ENCODE data around the gene HPSE2.

HPSE2 gene

DNA sequence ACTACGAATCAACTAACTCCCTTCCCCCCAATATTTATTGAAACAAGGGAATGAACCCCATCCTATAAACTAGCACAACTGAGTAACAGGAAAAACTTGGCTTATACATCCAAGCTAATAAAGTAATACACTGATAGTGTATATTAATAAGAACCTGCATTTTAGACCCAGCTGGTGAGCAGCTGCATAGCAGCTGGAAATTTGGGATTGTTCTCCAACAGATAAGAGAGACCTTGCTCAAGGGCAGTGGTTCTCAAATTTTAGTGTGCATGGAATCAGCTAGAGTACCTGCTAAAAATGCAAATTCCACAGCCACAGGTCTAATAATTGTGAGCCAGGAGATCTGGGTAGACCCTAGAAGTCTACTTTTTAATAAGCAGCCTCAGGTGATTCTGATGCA lies 404.3 kb downstream of the HPSE2 start:
- no peak for TF ChIP-seq GATA2 (IDR thresholded peaks at IDR 0.05; ENCODE audit: low read depth, low read length)
- TF ChIP-seq GATA3 (IDR thresholded peaks at IDR 0.05; ENCODE audit: low read depth, low read length), result no peak

DNA sequence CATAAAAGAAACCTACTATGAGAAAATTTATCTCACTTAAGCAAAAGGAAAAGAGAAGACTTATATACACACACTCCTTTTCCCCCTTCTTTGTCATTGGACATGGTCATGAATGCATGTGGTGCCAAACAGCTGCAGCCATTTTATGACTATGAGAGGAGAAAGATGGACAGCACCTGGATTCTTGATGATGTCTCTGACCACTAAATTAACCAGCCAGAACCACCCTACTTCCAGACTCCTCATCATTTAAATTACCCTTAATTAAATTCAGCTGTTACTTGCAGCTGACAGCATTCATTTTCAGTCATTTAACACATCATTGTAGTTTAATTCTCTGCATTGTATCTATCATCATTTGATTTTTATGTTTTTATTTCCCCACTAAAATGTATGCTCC lies 409.9 kb downstream of the HPSE2 start:
- TF ChIP-seq GATA2 (IDR thresholded peaks at IDR 0.05; ENCODE audit: low read depth, low read length) (no peak), GATA3 (IDR thresholded peaks at IDR 0.05; ENCODE audit: low read depth, low read length) (no peak)

DNA sequence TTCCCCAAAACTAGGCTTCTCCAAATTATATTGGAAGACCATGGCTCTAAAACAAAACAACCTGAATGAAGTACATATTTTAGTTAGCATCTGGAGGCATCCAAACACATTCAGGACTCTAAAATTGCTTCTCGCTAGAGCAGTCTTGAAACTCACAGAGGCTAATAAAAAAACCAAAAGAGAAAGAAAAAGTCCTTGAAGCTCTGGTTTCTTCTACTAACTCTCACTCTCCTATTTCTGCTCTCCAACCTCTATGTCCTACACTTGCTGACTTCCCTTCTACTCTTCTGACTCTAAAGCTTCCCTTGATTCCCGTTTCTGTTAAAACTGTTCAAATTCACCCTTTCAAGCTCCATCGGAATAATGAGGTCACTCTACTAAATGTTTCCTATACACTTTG lies 418.3 kb downstream of the HPSE2 start:
- TF ChIP-seq GATA2 (IDR thresholded peaks at IDR 0.05; ENCODE audit: low read depth, low read length), result no peak
- TF ChIP-seq GATA3 (IDR thresholded peaks at IDR 0.05; ENCODE audit: low read depth, low read length), result no peak

DNA sequence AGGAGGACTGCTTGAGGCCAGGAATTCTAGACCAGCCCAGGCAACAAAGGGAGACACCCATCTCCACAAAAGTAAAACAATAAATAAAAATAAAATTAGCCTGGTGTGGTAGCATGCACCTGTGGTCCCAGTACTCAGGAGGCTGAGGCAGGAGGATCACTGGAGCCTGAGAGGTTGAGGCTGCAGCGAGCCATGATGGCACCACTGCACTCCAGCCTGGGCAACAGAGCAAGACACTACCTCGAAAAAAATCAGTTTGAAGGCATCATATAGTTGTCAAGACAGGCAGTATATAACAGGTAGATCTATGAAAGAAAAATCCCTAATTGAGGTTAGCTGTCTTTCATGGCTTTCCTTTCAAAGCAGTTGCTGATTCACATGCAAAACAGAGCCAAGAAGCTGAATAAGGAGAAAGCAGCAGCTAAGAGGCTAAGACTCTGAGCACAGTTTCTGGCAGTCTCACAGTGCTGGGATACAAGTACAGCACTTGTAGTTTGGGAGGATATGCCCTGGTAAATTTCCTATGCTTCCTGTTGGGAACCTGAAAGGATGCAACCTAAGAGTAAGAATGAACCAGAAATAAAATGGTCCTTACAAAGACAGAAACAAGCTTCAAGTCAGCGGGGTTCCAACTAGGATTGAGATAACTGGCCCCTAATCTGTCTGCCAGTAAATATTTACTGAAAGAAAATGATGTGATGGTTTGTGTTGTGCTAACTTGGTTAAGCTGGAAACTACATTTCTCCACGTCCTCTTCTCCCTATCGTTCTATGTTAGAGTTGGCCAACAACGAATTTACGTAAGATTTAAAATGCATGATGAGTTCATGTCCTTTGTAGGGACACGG lies 420.4 kb downstream of the HPSE2 start:
- no peak for TF ChIP-seq GATA3 (IDR thresholded peaks at IDR 0.05; ENCODE audit: low read depth, low read length)
- no peak for TF ChIP-seq GATA2 (IDR thresholded peaks at IDR 0.05; ENCODE audit: low read depth, low read length)

DNA sequence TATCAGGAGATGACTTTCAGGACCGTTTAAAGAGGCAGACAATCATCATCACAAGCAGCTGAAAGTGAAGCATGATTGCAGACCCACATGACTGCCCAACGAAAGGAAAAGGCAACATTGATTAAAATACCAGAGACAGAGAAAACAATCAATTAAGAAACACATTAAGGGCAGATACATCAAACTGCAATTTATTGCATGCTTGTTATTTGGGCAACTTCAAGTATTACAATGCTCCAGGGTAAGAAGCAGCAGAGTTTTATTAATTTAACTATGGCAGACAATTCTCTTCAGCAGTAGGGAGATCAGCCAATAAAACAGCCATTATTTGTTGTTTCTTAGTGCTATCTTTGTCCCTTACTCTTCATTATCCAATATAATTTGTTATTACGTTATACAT lies 421.2 kb downstream of the HPSE2 start:
- TF ChIP-seq GATA3 (IDR thresholded peaks at IDR 0.05; ENCODE audit: low read depth, low read length) (no peak), GATA2 (IDR thresholded peaks at IDR 0.05; ENCODE audit: low read depth, low read length) (no peak)

DNA sequence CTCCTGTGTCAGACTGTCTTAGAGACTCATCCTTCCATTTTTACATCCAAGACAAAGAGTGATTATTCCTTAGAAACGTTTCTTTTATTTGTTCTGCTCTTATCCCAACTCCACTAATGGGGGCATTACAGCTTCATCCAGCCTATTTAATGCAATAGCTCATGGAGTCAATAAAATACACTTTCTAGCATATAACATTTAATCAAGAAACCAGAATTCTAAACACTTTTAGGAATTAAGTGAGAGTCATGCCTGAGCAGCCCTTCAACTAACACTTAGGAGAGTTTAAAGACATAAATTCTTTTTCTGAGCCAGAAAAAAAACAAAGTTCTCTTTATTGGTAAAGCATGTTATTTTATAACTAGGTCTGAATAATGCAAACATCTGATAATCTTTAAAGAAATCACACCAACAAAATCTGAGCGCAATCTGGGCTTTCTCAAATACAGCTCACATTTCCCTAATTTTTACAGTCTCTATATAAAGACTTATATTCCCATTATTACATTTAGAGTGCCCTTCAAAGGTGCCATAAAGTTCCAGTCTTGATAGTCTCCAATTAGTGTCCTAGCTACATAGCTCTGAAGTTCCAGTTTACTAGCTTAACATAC lies 427.3 kb downstream of the HPSE2 start:
- TF ChIP-seq GATA3 (IDR thresholded peaks at IDR 0.05; ENCODE audit: low read depth, low read length) (no peak), GATA2 (IDR thresholded peaks at IDR 0.05; ENCODE audit: low read depth, low read length) (no peak)

DNA sequence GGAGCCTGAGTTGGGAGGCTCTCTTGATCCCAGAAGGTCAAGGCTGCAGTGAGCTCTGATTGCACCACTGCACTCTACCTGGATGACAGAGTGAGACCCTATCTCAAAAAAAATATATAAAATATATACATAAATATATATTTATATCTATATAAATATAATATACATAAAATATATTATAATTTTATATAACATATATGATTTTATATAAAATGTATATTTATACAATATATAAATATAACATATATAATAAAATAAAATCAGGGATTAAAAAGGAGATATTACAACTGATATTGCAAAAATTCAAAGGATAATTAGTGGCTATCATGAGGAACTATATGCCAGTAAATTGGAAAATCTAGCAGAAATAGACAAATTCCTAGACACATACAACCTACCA lies 435.4 kb downstream of the HPSE2 start:
- no peak for TF ChIP-seq GATA2 (IDR thresholded peaks at IDR 0.05; ENCODE audit: low read depth, low read length)
- no peak for TF ChIP-seq GATA3 (IDR thresholded peaks at IDR 0.05; ENCODE audit: low read depth, low read length)

DNA sequence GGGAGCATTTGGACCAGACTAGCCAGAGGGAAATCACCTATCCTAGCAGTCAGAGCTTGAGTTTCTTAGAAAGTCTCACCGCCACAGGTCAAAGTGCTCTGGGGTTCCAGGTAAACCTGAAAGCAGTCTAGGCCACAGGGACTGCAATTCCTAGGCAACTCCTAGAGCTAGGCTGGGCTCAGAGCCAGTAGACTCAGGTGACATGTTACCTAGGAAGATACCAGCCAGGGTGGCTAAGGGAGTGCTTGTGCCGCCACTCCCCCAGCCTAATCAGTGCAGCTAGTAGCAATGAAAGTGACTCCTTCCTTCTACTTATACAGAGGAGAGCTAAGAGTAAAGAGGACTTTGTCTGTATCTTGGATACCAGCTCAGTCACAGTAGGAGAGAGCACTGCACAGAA lies 440.2 kb downstream of the HPSE2 start:
- no peak for TF ChIP-seq GATA2 (IDR thresholded peaks at IDR 0.05; ENCODE audit: low read depth, low read length)
- TF ChIP-seq GATA3 (IDR thresholded peaks at IDR 0.05; ENCODE audit: low read depth, low read length), result no peak

DNA sequence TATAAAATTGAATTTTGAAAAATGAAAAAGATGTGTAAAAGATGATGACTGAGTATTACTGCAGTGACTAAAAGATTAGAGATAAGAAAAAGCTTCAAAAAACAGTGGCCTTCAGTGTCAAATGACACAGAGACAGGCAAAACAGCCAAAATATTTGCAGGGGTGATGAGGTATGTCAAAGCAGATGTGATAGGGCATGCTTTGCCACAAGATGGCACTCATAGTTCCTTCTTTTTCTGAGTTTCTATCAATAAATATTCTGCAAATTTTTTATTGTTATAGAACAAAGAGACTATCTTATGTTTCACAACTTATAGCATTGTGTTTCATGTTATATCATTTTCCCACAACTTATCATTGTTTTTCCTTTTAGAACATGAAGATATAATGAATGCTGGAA lies 444.8 kb downstream of the HPSE2 start:
- no peak for TF ChIP-seq GATA2 (IDR thresholded peaks at IDR 0.05; ENCODE audit: low read depth, low read length)

DNA sequence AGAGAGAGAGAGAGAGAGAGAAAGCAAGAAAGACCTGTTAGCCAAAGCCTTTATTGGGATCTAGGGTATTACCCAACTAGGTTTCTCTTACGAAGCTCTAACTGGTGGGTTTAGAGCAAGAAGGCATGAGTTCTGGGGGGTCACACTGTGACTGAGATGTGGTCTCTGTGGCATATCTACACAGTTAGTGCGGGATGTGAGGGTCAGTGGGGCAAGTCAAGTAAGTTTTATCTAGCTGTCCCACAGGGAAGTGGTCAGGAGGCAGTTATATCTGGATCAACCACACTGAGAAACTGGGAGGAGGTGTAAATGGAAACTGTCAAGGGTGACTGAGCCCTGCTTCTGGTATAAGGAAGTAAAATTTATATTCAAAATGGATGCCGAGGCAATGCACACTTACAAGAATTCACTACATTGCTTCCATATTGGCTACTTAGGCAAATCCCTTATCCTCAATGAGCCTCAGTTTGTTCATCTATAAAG lies 457.3 kb downstream of the HPSE2 start:
- no peak for TF ChIP-seq GATA2 (IDR thresholded peaks at IDR 0.05; ENCODE audit: low read depth, low read length)
- no peak for TF ChIP-seq GATA3 (IDR thresholded peaks at IDR 0.05; ENCODE audit: low read depth, low read length)

DNA sequence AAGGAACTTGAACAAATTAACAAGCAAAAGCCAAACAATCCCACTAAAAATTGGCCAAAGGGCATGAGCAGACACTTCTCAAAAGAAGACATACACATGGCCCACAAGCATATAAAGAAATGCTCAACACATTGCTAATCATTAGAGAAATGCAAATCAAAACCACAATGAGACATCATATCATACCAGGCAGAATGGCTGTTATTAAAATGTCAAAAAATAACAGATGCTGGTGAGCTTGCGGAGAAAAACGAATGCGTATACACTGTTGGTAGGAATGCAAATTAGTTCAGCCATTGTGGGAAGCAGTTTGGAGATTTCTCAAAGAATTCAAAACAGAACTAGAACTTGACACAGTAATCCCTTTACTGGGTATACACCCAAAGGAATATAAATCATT lies 477.2 kb downstream of the HPSE2 start:
- TF ChIP-seq GATA3 (IDR thresholded peaks at IDR 0.05; ENCODE audit: low read depth, low read length) (no peak), GATA2 (IDR thresholded peaks at IDR 0.05; ENCODE audit: low read depth, low read length) (no peak)

DNA sequence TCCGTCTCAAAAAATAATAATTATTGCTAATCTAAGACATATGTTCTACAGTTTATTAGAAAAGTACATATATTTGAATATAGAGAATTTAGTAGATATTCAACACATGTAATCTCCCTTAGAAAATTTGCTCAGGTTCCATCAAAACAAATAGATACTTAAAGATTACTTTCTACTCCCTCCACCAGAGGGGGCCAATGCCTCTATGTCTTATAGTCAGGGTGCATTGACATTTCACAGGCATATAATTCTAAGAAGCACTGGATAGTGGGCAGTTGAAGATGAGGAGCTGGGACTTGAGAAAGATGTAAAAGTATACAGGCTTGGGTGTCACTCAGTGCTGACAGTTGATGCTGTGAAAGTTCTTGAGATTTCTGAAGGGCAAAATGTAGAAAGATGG lies 487.4 kb downstream of the HPSE2 start:
- TF ChIP-seq GATA3 (IDR thresholded peaks at IDR 0.05; ENCODE audit: low read depth, low read length) (no peak), GATA2 (IDR thresholded peaks at IDR 0.05; ENCODE audit: low read depth, low read length) (no peak)

DNA sequence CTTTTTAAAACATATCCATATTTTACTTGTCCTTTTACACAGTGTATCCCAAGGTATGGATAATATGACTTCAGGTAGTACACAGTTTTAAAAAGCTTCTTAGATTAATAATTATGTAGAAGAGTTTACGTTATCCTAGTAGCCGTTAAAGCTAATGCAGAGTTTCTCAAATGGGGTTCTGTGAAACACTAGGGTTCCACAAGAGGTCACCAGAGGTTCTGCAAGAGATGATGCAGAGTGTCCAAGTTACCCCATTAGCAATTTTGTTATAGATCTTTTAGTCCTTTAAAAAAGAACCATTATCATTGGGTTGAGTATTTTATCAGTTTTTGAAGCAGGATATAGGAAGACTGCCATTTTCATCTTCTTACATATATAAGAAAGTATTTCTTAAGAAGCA lies 490.0 kb downstream of the HPSE2 start:
- TF ChIP-seq GATA2 (IDR thresholded peaks at IDR 0.05; ENCODE audit: low read depth, low read length) (no peak), GATA3 (IDR thresholded peaks at IDR 0.05; ENCODE audit: low read depth, low read length) (no peak)

DNA sequence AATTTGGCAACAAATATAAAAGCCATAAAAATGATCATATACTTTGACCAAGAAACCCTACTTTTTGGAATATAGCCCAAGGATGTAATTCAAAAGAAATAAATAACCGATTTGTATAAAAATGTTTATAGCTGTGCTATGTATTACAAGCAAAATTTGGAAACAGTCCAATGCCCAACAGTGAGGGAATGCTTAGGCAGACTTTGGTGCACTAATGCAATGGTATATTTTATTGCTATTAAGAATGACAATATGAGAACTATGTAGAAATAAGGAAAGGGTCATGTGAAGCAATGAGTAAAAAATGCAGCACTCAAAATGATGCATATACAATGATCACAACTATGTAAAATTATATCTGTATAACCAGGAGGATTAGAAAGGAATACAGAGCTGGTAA lies 515.1 kb downstream of the HPSE2 start:
- TF ChIP-seq GATA2 (IDR thresholded peaks at IDR 0.05; ENCODE audit: low read depth, low read length) (no peak), GATA3 (IDR thresholded peaks at IDR 0.05; ENCODE audit: low read depth, low read length) (no peak)

DNA sequence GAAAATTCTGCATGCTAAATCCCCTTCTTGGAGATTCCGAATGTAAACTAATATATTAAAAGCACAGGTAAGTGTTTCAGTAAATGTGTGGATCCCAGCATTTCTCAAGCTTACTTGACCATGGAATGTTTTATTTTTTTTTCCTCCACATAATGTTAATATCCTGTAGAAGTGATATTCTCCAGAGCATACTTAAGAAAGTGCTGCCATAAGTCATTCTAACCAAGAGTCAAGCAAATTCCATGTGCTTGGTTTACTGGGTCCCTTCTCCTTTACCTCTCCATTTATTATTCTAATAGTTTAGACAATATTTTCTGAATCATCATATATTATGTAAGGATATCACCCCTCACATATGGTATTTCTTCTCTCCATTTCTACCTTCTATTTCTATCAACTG lies 522.1 kb downstream of the HPSE2 start:
- TF ChIP-seq GATA2 (IDR thresholded peaks at IDR 0.05; ENCODE audit: low read depth, low read length), result no peak
- TF ChIP-seq GATA3 (IDR thresholded peaks at IDR 0.05; ENCODE audit: low read depth, low read length), result no peak

Measured in SH-SY5Y (cell line).